ENCODE data around the gene KPNA3.
"Not testable (repeated sequence)": the region's sequence is repeated elsewhere in the genome, so short reads cannot be mapped to it uniquely, and the experiment has no call there.

Gene KPNA3

GRCh38 chr13:49827891-49828290, 35.4 kb upstream of the KPNA3 start:
- in situ Hi-C loops (cut with HindIII; ENCODE audit: low pct_ligation_motif_present, low sequenced_read_pairs): no loop called here
- TF ChIP-seq CTCF (IDR thresholded peaks at IDR 0.05; ENCODE audit: low read depth, low read length, missing control alignments): no peak
- Histone ChIP-seq H3K4me3 (ENCODE audit: low read depth, low read length) (no peak overlapping the region), H3K27me3 (replicated peaks) (no peaks in the 10 kb centered on the region), H3K36me3 (replicated peaks) (no peaks in the 10 kb centered on the region), H3K27ac (no peak overlapping the region)
- no peak for DNase-seq

GRCh38 chr13:49827336-49827735, 34.9 kb upstream of the KPNA3 start:
- in situ Hi-C loops (cut with HindIII; ENCODE audit: low pct_ligation_motif_present, low sequenced_read_pairs): no loop called here

GRCh38 chr13:49821216-49822009, 28.9 kb upstream of the KPNA3 start:
- no peak for TF ChIP-seq CTCF (IDR thresholded peaks at IDR 0.05; ENCODE audit: low read depth, low read length, missing control alignments)
- no peak overlapping the region for H3K4me3 ChIP-seq (ENCODE audit: low read depth, low read length)
- H3K27me3 ChIP-seq (replicated peaks): no peaks in the 10 kb centered on the region
- DNase-seq: no peak
- in situ Hi-C loops (cut with HindIII; ENCODE audit: low pct_ligation_motif_present, low sequenced_read_pairs): no loop called here
- no peaks in the 10 kb centered on the region for H3K36me3 ChIP-seq (replicated peaks)
- H3K27ac ChIP-seq: no peak overlapping the region

More at GRCh38 chr13:49827336-49827735, 34.9 kb upstream of the KPNA3 start:
- TF ChIP-seq CTCF (IDR thresholded peaks at IDR 0.05; ENCODE audit: low read depth, low read length, missing control alignments): no peak
- H3K36me3 ChIP-seq (replicated peaks): no peaks in the 10 kb centered on the region
- H3K27ac ChIP-seq: no peak overlapping the region
- no peak for DNase-seq
- H3K4me3 ChIP-seq (ENCODE audit: low read depth, low read length): no peak overlapping the region
- H3K27me3 ChIP-seq (replicated peaks): no peaks in the 10 kb centered on the region

GRCh38 chr13:49820591-49821215, 28.2 kb upstream of the KPNA3 start:
- no peak for TF ChIP-seq CTCF (IDR thresholded peaks at IDR 0.05; ENCODE audit: low read depth, low read length, missing control alignments)
- in situ Hi-C loops (cut with HindIII; ENCODE audit: low pct_ligation_motif_present, low sequenced_read_pairs): no loop called here
- no peak overlapping the region for H3K4me3 ChIP-seq (ENCODE audit: low read depth, low read length)
- H3K27me3 ChIP-seq (replicated peaks): no peaks in the 10 kb centered on the region
- no peak overlapping the region for H3K27ac ChIP-seq
- no peaks in the 10 kb centered on the region for H3K36me3 ChIP-seq (replicated peaks)
- no peak for DNase-seq

GRCh38 chr13:49816047-49816446, 23.6 kb upstream of the KPNA3 start:
- DNase-seq; H3K27me3 ChIP-seq (replicated peaks); H3K27ac ChIP-seq; H3K4me3 ChIP-seq (ENCODE audit: low read depth, low read length); H3K36me3 ChIP-seq (replicated peaks); in situ Hi-C loops (cut with HindIII; ENCODE audit: low pct_ligation_motif_present, low sequenced_read_pairs): not testable (repeated sequence)

- H3K4me3 ChIP-seq (ENCODE audit: low read depth, low read length): no peak overlapping the region
- in situ Hi-C loops (cut with HindIII; ENCODE audit: low pct_ligation_motif_present, low sequenced_read_pairs): no loop called here
- H3K27me3 ChIP-seq (replicated peaks): no peaks in the 10 kb centered on the region
- DNase-seq: no peak
- H3K36me3 ChIP-seq (replicated peaks): no peaks in the 10 kb centered on the region
- no peak overlapping the region for H3K27ac ChIP-seq
- no peak for TF ChIP-seq CTCF (IDR thresholded peaks at IDR 0.05; ENCODE audit: low read depth, low read length, missing control alignments)
Observed at GRCh38 chr13:49814551-49815270, 22.2 kb upstream of the KPNA3 start.
